Ishikawa (cell line): ENCODE data around the gene CACNG7.

Experiments used
- CEBPB ChIP-seq: IDR thresholded peaks from 2 replicates; pipeline ENCODE4 v1.6.1; 2012
- RAD21 ChIP-seq: IDR thresholded peaks from 2 replicates; pipeline ENCODE4 v1.6.1; 2012; ENCODE audit warnings: low read depth
- TAF1 ChIP-seq: IDR thresholded peaks from 2 replicates; pipeline ENCODE4 v1.6.1; 2012; ENCODE audit warnings: low read depth, mild to moderate bottlenecking
- TEAD4 ChIP-seq: IDR thresholded peaks from 2 replicates; pipeline ENCODE4 v1.6.1; 2012
- TF ChIP-seq, protein P1 (sequence below): IDR thresholded peaks from 2 replicates; pipeline ENCODE4 v1.6.1; 2012

DNA sequence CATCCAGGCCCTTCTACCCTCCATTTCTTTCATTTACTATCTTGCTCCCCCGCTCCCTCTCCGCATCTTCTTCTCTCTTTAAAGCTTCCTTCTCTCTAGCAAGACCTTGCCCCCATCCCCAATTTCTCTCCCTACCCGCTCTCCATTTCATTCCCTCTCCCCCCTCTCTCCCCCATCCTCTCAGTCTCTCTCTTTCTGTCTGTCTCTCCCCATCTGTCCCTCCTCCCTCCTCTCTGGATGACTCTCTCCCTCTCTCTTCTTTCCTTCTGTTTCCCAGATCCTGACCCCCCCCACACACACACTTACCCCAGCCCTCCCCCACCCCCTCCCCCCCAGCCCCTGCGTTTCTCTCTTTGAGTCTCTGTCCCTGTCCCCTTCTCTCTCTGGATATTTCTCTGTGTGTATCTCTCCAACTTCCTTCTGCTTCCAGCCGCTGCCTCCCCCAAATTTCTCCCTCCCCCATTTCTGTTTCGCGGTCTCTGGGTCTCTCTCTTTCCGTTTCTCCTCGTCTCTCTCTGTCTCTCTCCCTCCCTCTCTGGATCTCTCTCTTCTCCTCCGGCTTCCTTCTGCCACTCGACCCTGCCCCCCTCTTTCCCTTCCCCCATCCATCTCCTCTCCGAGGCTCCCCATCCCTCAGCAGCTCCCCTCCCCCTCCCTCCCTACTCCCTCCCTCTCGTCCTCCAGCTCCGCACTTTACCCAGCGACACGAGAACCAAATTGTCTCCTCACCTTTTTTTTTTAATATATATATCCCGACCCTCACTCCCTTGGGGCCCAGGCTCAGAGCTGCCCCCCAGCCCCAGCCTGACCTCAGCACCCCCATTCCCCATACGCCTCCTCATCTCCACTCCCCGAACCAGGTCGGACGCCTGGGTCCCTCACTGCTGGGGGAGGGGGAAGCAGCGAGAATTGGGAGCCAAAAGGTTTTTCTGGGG is 50.0 kb downstream of the CACNG7 start:
- TF ChIP-seq CEBPB = no peak
- TF ChIP-seq, protein P1, sequence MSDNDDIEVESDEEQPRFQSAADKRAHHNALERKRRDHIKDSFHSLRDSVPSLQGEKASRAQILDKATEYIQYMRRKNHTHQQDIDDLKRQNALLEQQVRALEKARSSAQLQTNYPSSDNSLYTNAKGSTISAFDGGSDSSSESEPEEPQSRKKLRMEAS = no peak
- TF ChIP-seq RAD21 = no peak
- TF ChIP-seq TAF1 = no peak
- TF ChIP-seq TEAD4 = no peak
